Panc1 (cell line): Measurements from ENCODE around the gene CC2D1A.

Experiments used
- POLR2AphosphoS5 ChIP-seq: IDR thresholded peaks from 2 replicates; pipeline ENCODE4 v1.6.1; 2012; ENCODE audit warnings: mild to moderate bottlenecking, low read depth, low read length, moderate library complexity
- REST ChIP-seq, 2 experiments: IDR thresholded peaks; 2 replicates each; pipeline ENCODE4 v1.6.1; 2011 to 2012; ENCODE audit warnings: low read depth in 2 of 2, control low read depth in 1 of 2, low read length in 1 of 2, mild to moderate bottlenecking in 1 of 2, moderate library complexity in 1 of 2; ENCODE audit not compliant: insufficient read depth in 1 of 2
- SIN3A ChIP-seq: IDR thresholded peaks from 2 replicates; pipeline ENCODE4 v1.6.1; 2012; ENCODE audit warnings: low read depth, mild to moderate bottlenecking, low read length, moderate library complexity, borderline replicate concordance; ENCODE audit not compliant: insufficient read depth
- TCF7L2 ChIP-seq: IDR thresholded peaks from 2 replicates; pipeline ENCODE4 v1.6.1; 2011; ENCODE audit warnings: mild to moderate bottlenecking, low read depth, low read length, inconsistent platforms
- TF ChIP-seq, protein P1 (sequence below): fragments of 450-650 bp; IDR thresholded peaks from 2 replicates; pipeline ENCODE4 v1.5.1; 2017; ENCODE audit warnings: mild to moderate bottlenecking

DNA sequence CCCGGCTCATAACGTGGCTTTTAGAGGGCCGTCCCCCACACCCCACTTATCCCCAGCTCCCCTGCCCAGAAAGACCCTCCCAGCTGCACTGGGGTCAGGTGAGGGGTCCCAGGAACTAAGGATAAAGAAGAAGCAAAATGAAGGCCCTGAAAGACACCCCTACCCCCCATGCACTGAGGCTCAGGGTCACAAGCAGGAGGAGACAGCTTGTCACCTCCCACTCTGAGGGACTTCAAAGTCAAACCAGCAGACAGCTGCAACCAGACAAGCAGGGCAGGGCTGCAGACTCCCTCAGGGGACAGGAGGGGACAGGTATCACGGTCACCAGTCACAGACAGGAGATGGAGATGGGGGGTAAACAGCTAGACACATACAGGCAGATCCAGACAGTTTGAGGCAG, 35.1 kb upstream of the CC2D1A start:
- TF ChIP-seq, protein P1, sequence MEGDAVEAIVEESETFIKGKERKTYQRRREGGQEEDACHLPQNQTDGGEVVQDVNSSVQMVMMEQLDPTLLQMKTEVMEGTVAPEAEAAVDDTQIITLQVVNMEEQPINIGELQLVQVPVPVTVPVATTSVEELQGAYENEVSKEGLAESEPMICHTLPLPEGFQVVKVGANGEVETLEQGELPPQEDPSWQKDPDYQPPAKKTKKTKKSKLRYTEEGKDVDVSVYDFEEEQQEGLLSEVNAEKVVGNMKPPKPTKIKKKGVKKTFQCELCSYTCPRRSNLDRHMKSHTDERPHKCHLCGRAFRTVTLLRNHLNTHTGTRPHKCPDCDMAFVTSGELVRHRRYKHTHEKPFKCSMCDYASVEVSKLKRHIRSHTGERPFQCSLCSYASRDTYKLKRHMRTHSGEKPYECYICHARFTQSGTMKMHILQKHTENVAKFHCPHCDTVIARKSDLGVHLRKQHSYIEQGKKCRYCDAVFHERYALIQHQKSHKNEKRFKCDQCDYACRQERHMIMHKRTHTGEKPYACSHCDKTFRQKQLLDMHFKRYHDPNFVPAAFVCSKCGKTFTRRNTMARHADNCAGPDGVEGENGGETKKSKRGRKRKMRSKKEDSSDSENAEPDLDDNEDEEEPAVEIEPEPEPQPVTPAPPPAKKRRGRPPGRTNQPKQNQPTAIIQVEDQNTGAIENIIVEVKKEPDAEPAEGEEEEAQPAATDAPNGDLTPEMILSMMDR, result no peak
- TF ChIP-seq TCF7L2 (no peak), SIN3A (no peak), POLR2AphosphoS5 (no peak), REST (IDR thresholded peaks at IDR 0.05; ENCODE audit: insufficient read depth in 1 of 2, low read depth in 2 of 2, low read length in 1 of 2) (no peak)
